Smooth muscle cell (in vitro differentiated cells): ENCODE results near the gene SF3A1. TPM values are rescaled to one million over a fixed set of nuclear protein-coding genes. Genes with fewer than 3 reads are reported as not detected.

Source experiments
- DNase-seq: peaks from one replicate; lab custom pipeline; 2025; ENCODE audit not compliant: unreplicated experiment; lab: John Stamatoyannopoulos, UW
- H2AFZ ChIP-seq: fragments of 200-600 bp; sonication (generic); 2 replicates; pipeline ENCODE4 v1.6.0; 2016; ENCODE audit warnings: antibody characterized with exemption, low read depth, mild to moderate bottlenecking
- H3F3A ChIP-seq: fragments of 200-600 bp; sonication (generic); 2 replicates; pipeline ENCODE4 v1.6.0; 2017; ENCODE audit warnings: antibody characterized with exemption, low read depth
- H3K27ac ChIP-seq: fragments of 200-600 bp; sonication (generic); 2 replicates; pipeline ENCODE4 v1.5.1; 2016; ENCODE audit warnings: low read depth, mild to moderate bottlenecking
- H3K27me3 ChIP-seq: fragments of 200-600 bp; sonication (generic); 2 replicates; pipeline ENCODE4 v1.6.1; 2016; ENCODE audit warnings: low read depth, mild to moderate bottlenecking
- H3K36me3 ChIP-seq: fragments of 200-600 bp; sonication (generic); 2 replicates; pipeline ENCODE4 v1.5.1; 2016; ENCODE audit warnings: low read depth
- H3K4me1 ChIP-seq: fragments of 200-600 bp; sonication (generic); 2 replicates; pipeline ENCODE4 v1.5.1; 2016; ENCODE audit warnings: low read depth
- H3K4me2 ChIP-seq: fragments of 200-600 bp; sonication (generic); 2 replicates; pipeline ENCODE4 v1.6.0; 2016; ENCODE audit warnings: mild to moderate bottlenecking
- H3K4me3 ChIP-seq: fragments of 200-600 bp; sonication (generic); 2 replicates; pipeline ENCODE4 v1.5.1; 2016; ENCODE audit warnings: mild to moderate bottlenecking
- H3K79me2 ChIP-seq: fragments of 200-600 bp; sonication (generic); 2 replicates; pipeline ENCODE4 v1.6.0; 2016; ENCODE audit warnings: low read depth, mild to moderate bottlenecking
- H3K9ac ChIP-seq: fragments of 200-600 bp; sonication (generic); 2 replicates; pipeline ENCODE4 v1.6.0; 2016; ENCODE audit warnings: low read depth
- H3K9me3 ChIP-seq: fragments of 200-600 bp; sonication (generic); replicated peaks from 2 replicates; pipeline ENCODE4 v1.5.1; 2016; ENCODE audit warnings: low read depth
- H4K20me1 ChIP-seq: fragments of 200-600 bp; sonication (generic); 2 replicates; pipeline ENCODE4 v1.6.0; 2016; ENCODE audit warnings: low read depth
- CTCF ChIP-seq: fragments of 200-600 bp; sonication (generic); IDR thresholded peaks from 2 replicates; pipeline ENCODE4 v1.5.1; 2017; ENCODE audit warnings: borderline replicate concordance, mild to moderate bottlenecking, antibody characterized with exemption; ENCODE audit not compliant: insufficient read depth, poor library complexity, severe bottlenecking
- WGBS: methylation state at CpG from one replicate; pipeline ENCODE4 v1.1.7; 2016; ENCODE audit warnings: low lambda C conversion rate; 5-methylcytosine and 5-hydroxymethylcytosine counted together
- polyA plus RNA-seq: library from polyadenylated mRNA; unstranded; fragments of >200 nt; fragmentation: Nextera tagmentation; extraction: Ambion mirVana; gene quantifications from 2 replicates; pipeline ENCODE4 v1.2.1, GENCODE V29; 2016
- total RNA-seq: library from RNA; depleted of rRNA; stranded (reverse); fragments of >200 nt; gene quantifications from 2 replicates; pipeline ENCODE4 v1.2.3, GENCODE V29; 2014

The SF3A1 gene
- total and polyA plus RNA-seq, 2 experiments from 2014 or later = 55.0 to 86.7 TPM

GRCh38 chr22:30347255-30347892 is 9.3 kb downstream of the SF3A1 start:
- Histone ChIP-seq H3K4me1 (no peaks in the 10 kb centered on the region), H3K9ac (no peak overlapping the region), H3K9me3 (no peaks in the 10 kb centered on the region), H3K27me3 (no peaks in the 10 kb centered on the region), H3K36me3 (peaks cover 32% of the 10 kb centered on the region), H3K4me3 (no peak overlapping the region), H3K27ac (no peak overlapping the region), H3F3A (no peaks in the 10 kb centered on the region), H4K20me1 (peaks cover 75% of the 10 kb centered on the region), H3K79me2 (peaks cover 39% of the 10 kb centered on the region), H3K4me2 (no peak overlapping the region), H2AFZ (no peak overlapping the region)
- TF ChIP-seq CTCF = no peak
- 94% methylated on average over 5 of the region's 5 CpGs for WGBS
- no peak for DNase-seq

GRCh38 chr22:30344447-30345200 is 12.1 kb downstream of the SF3A1 start:
- H3F3A ChIP-seq = no peaks in the 10 kb centered on the region
- TF ChIP-seq CTCF = no peak
- 97% methylated on average over 13 of the region's 13 CpGs for WGBS
- H3K4me3 ChIP-seq = no peak overlapping the region
- peaks cover 38% of the 10 kb centered on the region for H3K36me3 ChIP-seq
- H3K4me2 ChIP-seq = no peak overlapping the region
- no peak overlapping the region for H3K9ac ChIP-seq
- no peak overlapping the region for H2AFZ ChIP-seq
- no peak for DNase-seq
- no peak overlapping the region for H3K27ac ChIP-seq
- H3K4me1 ChIP-seq = no peaks in the 10 kb centered on the region
- H3K9me3 ChIP-seq = no peaks in the 10 kb centered on the region
- peaks cover 47% of the 10 kb centered on the region for H4K20me1 ChIP-seq
- peaks cover 16% of the 10 kb centered on the region for H3K79me2 ChIP-seq
- no peaks in the 10 kb centered on the region for H3K27me3 ChIP-seq

GRCh38 chr22:30340911-30341685 is 15.6 kb downstream of the SF3A1 start:
- no peak overlapping the region for H3K27ac ChIP-seq
- no peaks in the 10 kb centered on the region for H3K4me1 ChIP-seq
- H3K4me2 ChIP-seq = no peak overlapping the region
- no peaks in the 10 kb centered on the region for H3K9me3 ChIP-seq
- no peak overlapping the region for H3K4me3 ChIP-seq
- no peaks in the 10 kb centered on the region for H3K27me3 ChIP-seq
- H2AFZ ChIP-seq = no peak overlapping the region
- WGBS = 91% methylated on average over 16 of the region's 16 CpGs
- peaks cover 43% of the 10 kb centered on the region for H3K36me3 ChIP-seq
- H3F3A ChIP-seq = no peaks in the 10 kb centered on the region
- no peak for DNase-seq
- no peak for TF ChIP-seq CTCF
- H3K9ac ChIP-seq = no peak overlapping the region
- no peaks in the 10 kb centered on the region for H3K79me2 ChIP-seq
- H4K20me1 ChIP-seq = peaks cover 12% of the 10 kb centered on the region
